DOHH2 (cell line): ENCODE measurements around the gene TLK1.

Experiments used
- EZH2phosphoT487 ChIP-seq: fragments of 200-600 bp; sonication (generic); IDR thresholded peaks from 2 replicates; pipeline ENCODE4 v1.6.1; 2017; ENCODE audit warnings: borderline replicate concordance, mild to moderate bottlenecking, antibody characterized with exemption, low read length, moderate library complexity, mixed read lengths
- TF ChIP-seq, protein P1 (sequence below): fragments of 200-600 bp; sonication (generic); IDR thresholded peaks from one replicate; pipeline ENCODE4 v1.5.1; 2014; ENCODE audit warnings: antibody characterized with exemption, mild to moderate bottlenecking, low read depth, low read length; ENCODE audit not compliant: poor library complexity, severe bottlenecking

GRCh38 chr2:171087547-171087946, 73.1 kb downstream of the TLK1 start:
- TF ChIP-seq, protein P1, sequence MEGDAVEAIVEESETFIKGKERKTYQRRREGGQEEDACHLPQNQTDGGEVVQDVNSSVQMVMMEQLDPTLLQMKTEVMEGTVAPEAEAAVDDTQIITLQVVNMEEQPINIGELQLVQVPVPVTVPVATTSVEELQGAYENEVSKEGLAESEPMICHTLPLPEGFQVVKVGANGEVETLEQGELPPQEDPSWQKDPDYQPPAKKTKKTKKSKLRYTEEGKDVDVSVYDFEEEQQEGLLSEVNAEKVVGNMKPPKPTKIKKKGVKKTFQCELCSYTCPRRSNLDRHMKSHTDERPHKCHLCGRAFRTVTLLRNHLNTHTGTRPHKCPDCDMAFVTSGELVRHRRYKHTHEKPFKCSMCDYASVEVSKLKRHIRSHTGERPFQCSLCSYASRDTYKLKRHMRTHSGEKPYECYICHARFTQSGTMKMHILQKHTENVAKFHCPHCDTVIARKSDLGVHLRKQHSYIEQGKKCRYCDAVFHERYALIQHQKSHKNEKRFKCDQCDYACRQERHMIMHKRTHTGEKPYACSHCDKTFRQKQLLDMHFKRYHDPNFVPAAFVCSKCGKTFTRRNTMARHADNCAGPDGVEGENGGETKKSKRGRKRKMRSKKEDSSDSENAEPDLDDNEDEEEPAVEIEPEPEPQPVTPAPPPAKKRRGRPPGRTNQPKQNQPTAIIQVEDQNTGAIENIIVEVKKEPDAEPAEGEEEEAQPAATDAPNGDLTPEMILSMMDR: no peak
- TF ChIP-seq EZH2phosphoT487: no peak
